Activated CD8-positive, alpha-beta memory T cell treated with anti-CD3 and anti-CD28 coated beads for 1 hour (primary cell): ENCODE measurements around the gene MBD1.
"Not testable (repeated sequence)": the region's sequence is repeated elsewhere in the genome, so short reads cannot be mapped to it uniquely, and the experiment has no call there.

Source experiments
- DNase-seq, 2 donors: peaks; one replicate each; pipeline ENCODE4 v3.0.0-alpha.2; 2020; ENCODE audit warnings: low read depth in 1 of 2; ENCODE audit errors: extremely low read depth in 1 of 2

MBD1 gene

GRCh38 chr18:50293039-50293438 lies 11.7 kb upstream of the MBD1 start:
- DNase-seq: no peak

GRCh38 chr18:50289108-50289443 lies 7.8 kb upstream of the MBD1 start:
- DNase-seq: no peak

GRCh38 chr18:50288348-50289107 lies 7.2 kb upstream of the MBD1 start:
- not testable (repeated sequence) for DNase-seq

GRCh38 chr18:50287441-50288347 lies 6.4 kb upstream of the MBD1 start, which contains the start of gene CXXC1:
TSS of gene CXXC1 (minus strand) at chr18:50287692. CDS start at chr18:50287589, 103 bp downstream.
- DNase-seq: peak; percentile 93 to 97

- DNase-seq: no peak
These were observed 5.7 kb upstream of the MBD1 start for GRCh38 chr18:50287028-50287440.

GRCh38 chr18:50286391-50287027 lies 5.2 kb upstream of the MBD1 start:
- DNase-seq: no peak

- no peak for DNase-seq
These were observed 4.5 kb upstream of the MBD1 start for GRCh38 chr18:50285631-50286321.

GRCh38 chr18:50285071-50285470 lies 3.7 kb upstream of the MBD1 start:
- DNase-seq: no peak

GRCh38 chr18:50284255-50284885 lies 3.0 kb upstream of the MBD1 start:
- no peak for DNase-seq

GRCh38 chr18:50283469-50284209 lies 2.3 kb upstream of the MBD1 start:
- no peak for DNase-seq

- DNase-seq: no peak
These were observed 1.4 kb upstream of the MBD1 start for GRCh38 chr18:50282521-50283335.

- no peak for DNase-seq
These were observed 723 bp upstream of the MBD1 start for GRCh38 chr18:50281972-50282520.

GRCh38 chr18:50280707-50281294 lies 522 bp downstream of the MBD1 start:
- no peak for DNase-seq

GRCh38 chr18:50279752-50280151 lies 1.6 kb downstream of the MBD1 start:
- DNase-seq: no peak

- DNase-seq: no peak
These were observed 3.4 kb downstream of the MBD1 start for GRCh38 chr18:50277942-50278341.

GRCh38 chr18:50276452-50276851 lies 4.9 kb downstream of the MBD1 start:
- DNase-seq: no peak

- no peak for DNase-seq
These were observed 5.8 kb downstream of the MBD1 start for GRCh38 chr18:50275503-50276036.

GRCh38 chr18:50274941-50275340 lies 6.4 kb downstream of the MBD1 start:
- no peak for DNase-seq
